Activated CD8-positive, alpha-beta T cell treated with anti-CD3 and anti-CD28 coated beads for 36 hours (primary cell): ENCODE results near the gene FABP6. TPM values are rescaled to one million over a fixed set of nuclear protein-coding genes. Genes with fewer than 3 reads are reported as not detected.
"Not testable (repeated sequence)": the region's sequence is repeated elsewhere in the genome, so short reads cannot be mapped to it uniquely, and the experiment has no call there.

Experiments used
- ATAC-seq: fragments of 200-7000 bp; cut with Tn5 transposase; one replicate; pipeline ENCODE4 v1.10.0; 2021; ENCODE audit warnings: mild to moderate bottlenecking, moderate library complexity
- CTCF ChIA-PET: fragments of 350-600 bp; sonication (Branson Sonifier 250); formaldehyde crosslinking; loops from one replicate; lab custom pipeline; 2021; ENCODE audit warnings: antibody characterized with exemption; lab: Charles Lee
- POLR2A ChIA-PET: fragments of 350-600 bp; sonication (Branson Sonifier 250); formaldehyde crosslinking; loops from one replicate; lab custom pipeline; 2021; ENCODE audit warnings: antibody characterized with exemption; lab: Charles Lee
- DNase-seq: peaks from one replicate; pipeline ENCODE4 v3.0.0-alpha.2; 2020
- H3K27ac Mint-ChIP-seq: one replicate; pipeline ENCODE4 v1.8.0; 2021; ENCODE audit warnings: mild to moderate bottlenecking, mixed read lengths
- H3K27me3 Mint-ChIP-seq: one replicate; pipeline ENCODE4 v1.8.0; 2021; ENCODE audit warnings: mixed read lengths
- H3K36me3 Mint-ChIP-seq: one replicate; pipeline ENCODE4 v1.8.0; 2021; ENCODE audit warnings: low read depth, mixed read lengths
- H3K4me1 Mint-ChIP-seq: one replicate; pipeline ENCODE4 v1.8.0; 2021; ENCODE audit warnings: low read depth, mixed read lengths
- H3K4me3 Mint-ChIP-seq: one replicate; pipeline ENCODE4 v1.8.0; 2021; ENCODE audit warnings: mild to moderate bottlenecking, moderate library complexity, mixed read lengths
- H3K9me3 Mint-ChIP-seq: one replicate; pipeline ENCODE4 v1.8.0; 2021; ENCODE audit warnings: mixed read lengths
- intact Hi-C: fragments of 100-400 bp; cut with micrococcal nuclease; formaldehyde crosslinking; loops from one replicate; pipeline ENCODE4 v1.10.0; 2022
- total RNA-seq, 2 experiments: library from RNA; stranded (reverse); gene quantifications; one replicate each; pipeline ENCODE4 v1.2.3, GENCODE V29; 2021
- TF ChIP-seq, protein P1 (sequence below): fragments of 200-600 bp; IDR thresholded peaks from one replicate; pipeline ENCODE4 v1.8.0; 2022; ENCODE audit warnings: antibody characterized with exemption, mild to moderate bottlenecking

The FABP6 gene
- total RNA-seq, 2 experiments from 2014 or later = not detected

- no peaks in the 10 kb centered on the region for H3K27me3 Mint-ChIP-seq
- no peak for ATAC-seq
- POLR2A ChIA-PET = no interaction called here
Measured at GRCh38 chr5:160245506-160246086, 16.3 kb downstream of the FABP6 start.

DNA sequence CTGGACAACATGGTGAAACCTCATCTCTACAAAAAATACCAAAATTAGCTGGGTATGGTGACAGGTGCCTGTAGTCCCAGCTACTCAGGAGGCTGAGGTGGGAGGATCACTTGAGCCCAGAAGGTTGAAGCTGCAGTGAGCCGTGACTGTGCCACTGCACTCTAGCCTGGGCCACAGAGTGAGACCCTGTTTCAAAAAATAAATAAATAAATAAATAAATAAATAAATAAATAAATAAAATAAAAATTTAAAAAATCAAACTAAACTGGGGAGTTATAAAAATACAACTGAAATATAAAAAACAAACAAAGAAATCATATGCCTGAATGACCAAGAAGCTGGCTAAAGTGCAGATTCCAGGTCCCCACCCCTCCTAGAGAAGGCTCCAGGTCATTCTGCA lies 20.3 kb downstream of the FABP6 start:
- ATAC-seq, H3K4me3 Mint-ChIP-seq, H3K36me3 Mint-ChIP-seq, H3K27ac Mint-ChIP-seq, intact Hi-C loops, POLR2A ChIA-PET, DNase-seq, H3K4me1 Mint-ChIP-seq, H3K9me3 Mint-ChIP-seq, H3K27me3 Mint-ChIP-seq: not testable (repeated sequence)
- CTCF ChIA-PET = interaction anchor here (1.0 to 1.7 kb wide), 3 partner anchors 11 to 96 kb away, joined by 3 read pairs; no protein-coding TSS in a partner anchor

More at GRCh38 chr5:160245506-160246086, 16.3 kb downstream of the FABP6 start:
- CTCF ChIA-PET = interaction anchor here (1.2 kb wide), 1 partner anchor 15 kb away, joined by 3 read pairs; no protein-coding TSS in a partner anchor
- Mint-ChIP-seq H3K4me1 (no peaks in the 10 kb centered on the region), H3K9me3 (no peaks in the 10 kb centered on the region), H3K27ac (no peak overlapping the region), H3K4me3 (no peak overlapping the region), H3K36me3 (no peaks in the 10 kb centered on the region)
- DNase-seq = no peak
- intact Hi-C loops = no loop called here
- TF ChIP-seq, protein P1, sequence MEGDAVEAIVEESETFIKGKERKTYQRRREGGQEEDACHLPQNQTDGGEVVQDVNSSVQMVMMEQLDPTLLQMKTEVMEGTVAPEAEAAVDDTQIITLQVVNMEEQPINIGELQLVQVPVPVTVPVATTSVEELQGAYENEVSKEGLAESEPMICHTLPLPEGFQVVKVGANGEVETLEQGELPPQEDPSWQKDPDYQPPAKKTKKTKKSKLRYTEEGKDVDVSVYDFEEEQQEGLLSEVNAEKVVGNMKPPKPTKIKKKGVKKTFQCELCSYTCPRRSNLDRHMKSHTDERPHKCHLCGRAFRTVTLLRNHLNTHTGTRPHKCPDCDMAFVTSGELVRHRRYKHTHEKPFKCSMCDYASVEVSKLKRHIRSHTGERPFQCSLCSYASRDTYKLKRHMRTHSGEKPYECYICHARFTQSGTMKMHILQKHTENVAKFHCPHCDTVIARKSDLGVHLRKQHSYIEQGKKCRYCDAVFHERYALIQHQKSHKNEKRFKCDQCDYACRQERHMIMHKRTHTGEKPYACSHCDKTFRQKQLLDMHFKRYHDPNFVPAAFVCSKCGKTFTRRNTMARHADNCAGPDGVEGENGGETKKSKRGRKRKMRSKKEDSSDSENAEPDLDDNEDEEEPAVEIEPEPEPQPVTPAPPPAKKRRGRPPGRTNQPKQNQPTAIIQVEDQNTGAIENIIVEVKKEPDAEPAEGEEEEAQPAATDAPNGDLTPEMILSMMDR = no peak

- H3K9me3 Mint-ChIP-seq = no peaks in the 10 kb centered on the region
- no peak for ATAC-seq
- TF ChIP-seq, protein P1 = no peak
- no peak overlapping the region for H3K4me3 Mint-ChIP-seq
- intact Hi-C loops = no loop called here
- no peak for DNase-seq
- H3K27ac Mint-ChIP-seq = no peak overlapping the region
- ChIA-PET CTCF (interaction anchor here (1.5 to 1.7 kb wide), 2 partner anchors 10 to 16 kb away, joined by 3 read pairs; no protein-coding TSS in a partner anchor), POLR2A (no interaction called here)
- H3K36me3 Mint-ChIP-seq = no peaks in the 10 kb centered on the region
- H3K27me3 Mint-ChIP-seq = no peaks in the 10 kb centered on the region
- H3K4me1 Mint-ChIP-seq = no peaks in the 10 kb centered on the region
Measured at GRCh38 chr5:160250226-160250625, 20.9 kb downstream of the FABP6 start.

- no peak for ATAC-seq
- no peak overlapping the region for H3K27ac Mint-ChIP-seq
- H3K27me3 Mint-ChIP-seq = no peaks in the 10 kb centered on the region
- intact Hi-C loops = no loop called here
- H3K4me3 Mint-ChIP-seq = no peak overlapping the region
- DNase-seq = no peak
- H3K36me3 Mint-ChIP-seq = no peaks in the 10 kb centered on the region
- ChIA-PET CTCF (interaction anchor here (1.5 to 1.7 kb wide), 2 partner anchors 10 to 15 kb away, joined by 3 read pairs; no protein-coding TSS in a partner anchor), POLR2A (no interaction called here)
- no peaks in the 10 kb centered on the region for H3K9me3 Mint-ChIP-seq
- TF ChIP-seq, protein P1 = no peak
- no peaks in the 10 kb centered on the region for H3K4me1 Mint-ChIP-seq
Measured at GRCh38 chr5:160250826-160251225, 21.5 kb downstream of the FABP6 start.

- CTCF ChIA-PET = interaction anchor here (1.7 kb wide), 1 partner anchor 15 kb away, joined by 3 read pairs; no protein-coding TSS in a partner anchor
- TF ChIP-seq, protein P1 = no peak
- no peak for ATAC-seq
- Mint-ChIP-seq H3K4me1 (no peaks in the 10 kb centered on the region), H3K4me3 (no peak overlapping the region), H3K27me3 (no peaks in the 10 kb centered on the region), H3K36me3 (no peaks in the 10 kb centered on the region), H3K9me3 (no peaks in the 10 kb centered on the region), H3K27ac (no peak overlapping the region)
- POLR2A ChIA-PET = no interaction called here
- no peak for DNase-seq
- intact Hi-C loops = no loop called here
Measured at GRCh38 chr5:160251406-160252155, 22.3 kb downstream of the FABP6 start.
